Ishikawa (cell line): ENCODE data around the gene PARVG.

Experiments used
- CEBPB ChIP-seq: IDR thresholded peaks from 2 replicates; pipeline ENCODE4 v1.6.1; 2012
- EGR1 ChIP-seq: IDR thresholded peaks from 2 replicates; pipeline ENCODE4 v1.6.1; 2012
- EP300 ChIP-seq: IDR thresholded peaks from 2 replicates; pipeline ENCODE4 v1.6.1; 2012; ENCODE audit warnings: borderline replicate concordance
- NFIC ChIP-seq: IDR thresholded peaks from 2 replicates; pipeline ENCODE4 v1.6.1; 2012
- RAD21 ChIP-seq: IDR thresholded peaks from 2 replicates; pipeline ENCODE4 v1.6.1; 2012; ENCODE audit warnings: low read depth
- REST ChIP-seq: IDR thresholded peaks from 2 replicates; pipeline ENCODE4 v1.6.1; 2012; ENCODE audit warnings: low read depth, mild to moderate bottlenecking
- TAF1 ChIP-seq: IDR thresholded peaks from 2 replicates; pipeline ENCODE4 v1.6.1; 2012; ENCODE audit warnings: low read depth, mild to moderate bottlenecking
- TF ChIP-seq, protein P1 (sequence below): IDR thresholded peaks from 2 replicates; pipeline ENCODE4 v1.6.1; 2012

GRCh38 chr22:44217346-44217745 is 36.6 kb downstream of the PARVG start:
- TF ChIP-seq CEBPB (no peak), EP300 (no peak), EGR1 (no peak), REST (no peak), TAF1 (no peak), RAD21 (no peak), NFIC (no peak)
- TF ChIP-seq, protein P1, sequence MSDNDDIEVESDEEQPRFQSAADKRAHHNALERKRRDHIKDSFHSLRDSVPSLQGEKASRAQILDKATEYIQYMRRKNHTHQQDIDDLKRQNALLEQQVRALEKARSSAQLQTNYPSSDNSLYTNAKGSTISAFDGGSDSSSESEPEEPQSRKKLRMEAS: no peak
